Left ventricle myocardium superior (tissue), 1 donor: ENCODE measurements around the gene PSMD11. TPM values are rescaled to one million over a fixed set of nuclear protein-coding genes. Genes with fewer than 3 reads are reported as not detected.

Experiments
- ATAC-seq: fragments of 200-7000 bp; cut with Tn5 transposase; one replicate; pipeline ENCODE4 v1.9.1; 2020; ENCODE audit warnings: mild to moderate bottlenecking, moderate library complexity
- DNase-seq: peaks from one replicate; pipeline ENCODE4 v3.0.0-alpha.2; 2020
- intact Hi-C: fragments of 100-400 bp; cut with micrococcal nuclease; formaldehyde crosslinking; loops from one replicate; pipeline ENCODE4 v1.11.0; 2022
- total RNA-seq: library from RNA; stranded (reverse); fragmentation: NEBNext Ultra II Directional; extraction: Animal tissue kit (Norgen Biotek cat#: 25700); gene quantifications from one replicate; pipeline ENCODE4 v1.2.1, GENCODE V29; 2021
- donor health status: DM: no; HTN: yes; CAD: no; lungs with severe emphysema.

The PSMD11 gene
- total RNA-seq, 1 donor from 2014 or later: 67.8 TPM

DNA sequence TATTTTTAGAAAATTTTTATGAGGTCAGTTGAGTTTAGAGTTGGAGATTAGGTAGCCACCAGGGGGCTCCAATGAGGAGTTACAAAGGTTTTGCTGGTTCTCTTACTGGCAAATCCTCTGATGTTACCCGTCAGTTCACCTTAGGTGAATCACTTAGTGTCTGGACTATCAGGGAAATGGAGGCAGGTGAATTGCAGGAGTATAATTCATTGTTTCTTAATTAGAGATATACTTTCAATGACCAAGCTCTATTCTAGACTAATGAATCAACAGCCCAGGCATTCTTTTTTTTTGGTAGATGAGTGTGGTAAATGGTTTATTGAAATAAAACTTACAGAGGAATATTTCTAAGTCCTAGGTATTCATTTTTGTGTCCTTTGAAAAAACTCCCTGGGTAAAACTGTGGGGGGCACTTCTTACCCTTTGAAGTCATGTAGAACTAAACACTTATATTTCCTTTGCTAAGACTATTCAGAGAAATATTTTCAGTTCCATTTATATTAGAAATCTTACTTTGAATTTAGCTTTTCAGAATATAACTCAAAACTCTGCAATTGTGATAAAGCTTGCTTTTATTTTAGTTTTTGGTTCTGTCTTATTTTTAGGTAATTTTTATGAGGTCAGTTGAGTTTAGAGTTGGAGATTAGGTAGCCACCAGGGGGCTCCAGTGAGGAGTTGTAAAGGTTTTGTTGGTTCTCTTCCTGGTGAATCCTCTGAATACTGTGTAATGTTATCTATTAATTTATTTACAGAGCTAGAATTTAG lies 17.7 kb downstream of the PSMD11 start:
- peak; percentile 66 for ATAC-seq
- no peak for DNase-seq
- intact Hi-C loops: loop anchor here (10.0 kb wide), 1 partner anchor 293 kb away; no protein-coding TSS in a partner anchor

DNA sequence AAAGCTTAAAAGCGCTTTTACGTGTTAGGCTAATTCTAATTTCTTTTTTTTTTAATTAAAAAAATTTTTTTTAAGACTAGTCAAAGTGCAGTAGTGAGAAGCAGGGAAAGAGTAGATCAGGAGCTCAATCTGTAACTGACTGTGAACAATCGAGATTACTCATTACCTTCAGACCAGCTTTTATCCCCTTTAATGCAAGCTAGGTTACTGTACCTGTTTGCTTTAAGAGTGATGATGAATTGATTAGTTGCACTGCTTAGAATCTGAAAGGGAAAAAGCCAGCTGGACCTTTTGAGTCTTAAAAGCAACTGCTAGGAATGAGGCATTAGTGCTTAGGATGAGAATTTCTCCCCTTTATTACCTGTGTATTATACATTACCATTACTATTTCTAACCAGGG lies 19.0 kb downstream of the PSMD11 start:
- intact Hi-C loops: loop anchor here (10.0 kb wide), 1 partner anchor 291 kb away; no protein-coding TSS in a partner anchor
- ATAC-seq: no peak

DNA sequence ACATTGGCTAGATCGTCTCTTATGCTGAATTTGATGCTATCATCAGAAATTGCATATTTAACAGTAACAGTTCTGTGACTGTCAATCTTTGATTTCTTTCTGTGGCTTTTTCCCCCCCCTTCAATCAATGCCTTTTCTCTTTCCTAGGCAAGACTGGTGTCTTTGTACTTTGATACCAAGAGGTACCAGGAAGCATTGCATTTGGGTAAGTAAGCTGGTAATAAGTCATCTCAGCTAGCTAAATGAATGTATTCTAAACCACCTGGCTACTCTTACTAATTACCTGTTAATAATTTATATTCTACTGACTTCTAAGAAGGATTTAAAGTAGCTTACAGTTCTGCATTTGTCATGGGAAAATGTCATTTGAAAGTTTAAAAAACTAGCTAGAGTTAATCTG lies 20.1 kb downstream of the PSMD11 start:
- no peak for ATAC-seq
- no peak for DNase-seq
- intact Hi-C loops: loop anchor here (10.0 kb wide), 1 partner anchor 290 kb away; no protein-coding TSS in a partner anchor

More for the DNA sequence above, 19.0 kb downstream of the PSMD11 start:
- DNase-seq: no peak

DNA sequence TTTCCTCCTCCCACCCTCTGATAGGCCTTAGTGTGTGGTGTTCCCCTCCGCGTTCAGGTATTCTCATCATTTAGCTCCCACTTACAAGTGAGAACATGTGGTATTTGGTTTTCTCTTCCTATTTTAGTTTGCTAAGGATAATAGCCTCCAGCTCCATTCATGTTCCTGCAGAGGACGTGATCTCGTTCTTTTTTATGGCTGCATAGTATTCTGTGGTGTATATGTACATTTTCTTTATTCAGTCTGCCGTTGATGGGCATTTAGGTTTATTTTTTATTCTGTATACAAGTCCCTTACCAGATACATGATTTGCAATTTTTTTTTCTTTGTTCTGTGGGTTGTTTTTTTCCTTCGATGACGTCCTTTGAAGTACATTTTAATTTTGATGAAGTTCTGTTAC lies 23.6 kb downstream of the PSMD11 start:
- DNase-seq: no peak
- intact Hi-C loops: loop anchor here (10.0 kb wide), 1 partner anchor 287 kb away; no protein-coding TSS in a partner anchor
- ATAC-seq: no peak

DNA sequence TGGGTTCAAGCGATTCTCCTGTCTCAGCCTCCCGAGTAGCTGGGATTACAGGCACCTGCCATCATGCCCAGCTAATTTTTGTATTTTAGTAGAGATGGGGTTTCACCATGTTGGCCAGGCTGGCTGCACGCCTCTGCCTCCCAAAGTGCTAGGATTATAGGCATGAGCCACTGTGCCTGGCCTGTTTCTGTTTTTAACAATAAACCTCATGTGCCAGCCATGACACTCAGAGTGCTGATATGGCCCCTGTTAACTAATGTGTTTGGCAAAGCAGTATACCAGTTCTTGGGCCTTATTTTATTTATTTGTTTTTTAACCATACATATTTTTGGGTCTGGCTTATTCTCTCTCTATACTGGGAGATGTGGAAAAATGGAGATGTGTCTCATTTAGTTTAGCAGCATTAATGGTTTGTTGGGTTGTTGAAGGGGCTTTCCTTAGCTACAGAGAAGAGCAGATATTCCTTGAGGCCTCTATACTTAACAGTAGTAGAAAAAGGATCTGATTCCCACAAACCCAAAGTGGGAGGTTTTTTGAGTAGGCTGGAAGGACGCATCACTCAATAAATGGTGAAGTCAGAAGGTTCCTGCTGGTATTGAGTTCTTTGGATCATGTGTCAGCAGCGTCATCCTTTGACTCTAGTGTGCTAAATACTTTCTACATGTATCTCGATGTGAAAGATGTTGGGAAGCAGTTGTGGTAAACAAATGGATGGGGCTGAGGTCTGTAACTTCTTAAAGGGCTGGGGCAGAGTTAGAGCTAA lies 26.3 kb downstream of the PSMD11 start:
- peak; percentile 89 for ATAC-seq
- intact Hi-C loops: no loop called here
- DNase-seq: no peak

DNA sequence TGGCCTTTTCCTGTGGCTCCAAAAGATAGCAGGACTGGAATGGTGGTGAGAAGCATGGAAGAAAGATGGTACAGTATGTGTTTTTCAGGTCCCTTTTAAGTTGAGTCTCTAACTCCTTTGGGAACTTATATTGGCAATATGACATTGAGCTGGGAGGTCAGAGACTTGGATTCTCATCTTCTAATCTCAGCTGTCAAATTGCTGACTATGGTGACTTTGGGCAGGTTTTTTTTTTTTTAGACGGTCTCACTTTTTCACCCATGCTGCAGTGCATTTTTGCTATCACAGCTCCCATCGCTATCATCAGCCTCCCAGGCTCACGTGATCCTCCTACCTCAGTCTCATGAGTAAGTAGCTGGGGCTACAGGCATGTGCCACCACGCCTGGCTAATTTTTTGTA lies 27.3 kb downstream of the PSMD11 start:
- DNase-seq (no peak), ATAC-seq (no peak)
- intact Hi-C loops: no loop called here

DNA sequence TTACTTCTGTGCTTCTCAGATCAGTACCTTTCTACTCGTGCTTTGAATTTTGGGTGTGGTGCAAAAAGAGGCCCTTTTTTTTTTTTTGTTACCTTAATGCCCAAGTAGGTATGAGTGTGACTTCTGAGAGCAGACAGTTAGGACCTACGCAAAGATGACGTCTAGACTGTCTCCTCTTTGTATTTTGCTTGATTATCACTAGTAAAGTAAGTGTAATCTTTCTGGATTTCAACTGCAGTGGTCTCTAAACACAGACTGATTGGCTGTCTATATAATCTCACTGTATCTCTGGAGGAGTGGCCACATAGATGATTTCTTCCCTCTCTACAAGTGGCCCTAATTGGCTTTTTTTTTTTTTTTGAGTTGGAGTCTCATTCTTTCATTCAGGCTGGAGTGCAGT lies 30.9 kb downstream of the PSMD11 start:
- intact Hi-C loops: no loop called here
- no peak for DNase-seq
- no peak for ATAC-seq

DNA sequence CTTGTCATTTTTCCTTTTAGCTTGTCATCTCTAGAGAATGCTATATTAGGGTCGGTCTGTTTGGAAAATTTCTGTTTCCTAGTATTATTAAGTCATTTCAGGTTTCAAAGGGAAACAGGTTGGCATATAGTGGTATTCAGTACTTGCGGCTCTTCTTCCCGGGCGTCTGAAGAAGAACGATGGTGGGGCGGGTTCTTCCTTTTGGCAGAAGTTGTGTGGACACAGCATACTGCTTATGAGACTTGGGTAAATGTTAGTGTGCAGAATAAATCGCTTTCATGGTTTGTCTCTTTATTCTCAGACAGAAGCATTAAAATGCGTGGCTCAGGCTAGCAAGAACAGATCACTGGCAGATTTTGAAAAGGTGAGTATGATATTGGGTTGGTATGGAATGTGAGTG lies 32.9 kb downstream of the PSMD11 start:
- intact Hi-C loops: no loop called here
- no peak for ATAC-seq
- DNase-seq: no peak

DNA sequence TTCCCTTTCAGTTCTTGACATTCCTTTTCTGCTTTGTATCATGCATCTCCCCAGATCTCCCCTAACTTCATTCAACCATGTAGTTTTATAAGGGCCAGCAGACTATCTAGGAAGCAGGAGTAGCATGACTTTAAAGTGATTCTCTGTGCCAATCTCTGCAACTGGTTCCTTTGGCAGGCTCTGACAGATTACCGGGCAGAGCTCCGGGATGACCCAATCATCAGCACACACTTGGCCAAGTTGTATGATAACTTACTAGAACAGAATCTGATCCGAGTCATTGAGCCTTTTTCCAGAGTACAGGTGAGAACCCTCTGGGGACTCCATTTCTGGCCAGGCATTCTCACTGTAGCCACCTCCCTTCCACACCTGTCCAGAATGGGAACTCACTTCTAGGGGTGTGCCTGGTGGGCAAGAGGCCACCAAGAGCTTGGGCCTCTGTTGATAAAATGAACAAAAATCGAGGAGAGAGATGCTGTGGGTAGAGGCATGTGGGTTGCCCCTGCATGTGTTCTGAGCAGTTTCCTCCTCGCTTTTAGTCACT lies 34.8 kb downstream of the PSMD11 start:
- intact Hi-C loops: no loop called here
- no peak for ATAC-seq
- DNase-seq: no peak

DNA sequence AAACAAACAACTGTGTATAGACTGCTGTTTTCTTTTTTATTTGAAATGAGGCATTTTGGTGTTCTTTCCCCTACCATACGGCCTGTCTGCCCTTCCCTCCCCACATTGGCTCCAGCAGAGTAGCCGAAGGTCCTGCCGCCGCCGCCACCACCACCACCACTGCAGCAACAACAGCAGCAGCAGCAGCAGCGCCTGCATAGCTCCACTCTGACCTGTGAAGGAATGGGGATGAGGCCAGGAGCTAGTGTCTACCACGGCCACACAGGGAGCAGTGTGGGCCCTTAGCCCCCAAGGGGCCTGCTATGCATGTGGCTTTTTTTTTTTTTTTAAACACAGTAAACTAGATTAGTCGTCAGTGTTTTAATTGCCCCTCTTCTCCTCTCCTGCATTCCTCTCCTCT lies 36.9 kb downstream of the PSMD11 start:
- ATAC-seq (no peak), DNase-seq (no peak)
- intact Hi-C loops: no loop called here

DNA sequence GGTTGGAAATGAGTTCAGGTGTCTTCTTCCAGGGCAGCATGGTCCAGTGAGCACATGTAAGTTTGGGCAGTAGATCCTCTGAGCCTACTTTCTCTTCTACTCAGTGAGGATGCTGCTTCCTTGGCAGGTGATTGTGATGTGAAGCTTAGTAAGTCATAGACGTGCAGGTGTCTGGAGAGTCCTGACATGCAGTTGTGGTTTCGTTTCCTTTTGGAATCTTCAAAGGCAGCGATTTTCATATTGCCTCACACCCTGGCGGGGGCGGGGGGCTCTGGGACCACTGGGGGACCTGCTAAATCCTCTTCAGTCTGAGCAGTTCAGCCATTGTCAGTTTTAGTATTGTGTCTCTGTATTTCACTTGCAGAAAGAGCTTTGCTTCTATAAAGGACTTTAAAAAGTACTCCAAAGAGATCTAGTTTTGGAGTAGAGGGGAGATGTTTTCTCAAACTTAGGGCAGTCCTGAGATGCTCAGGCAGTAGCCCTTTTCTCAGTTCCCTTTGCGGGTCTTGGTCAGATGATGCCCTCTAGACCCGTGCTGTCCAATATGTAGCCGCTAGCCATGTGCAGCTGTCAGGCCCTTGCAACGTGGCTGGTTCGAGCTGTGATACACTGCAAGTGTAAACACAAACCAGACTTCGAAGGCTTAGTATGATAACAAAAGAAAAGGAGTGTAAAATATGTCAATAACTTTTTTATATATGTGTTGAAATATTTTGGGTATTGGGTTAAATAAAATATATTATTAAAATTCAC lies 38.4 kb downstream of the PSMD11 start:
- intact Hi-C loops: no loop called here
- DNase-seq (no peak), ATAC-seq (no peak)

DNA sequence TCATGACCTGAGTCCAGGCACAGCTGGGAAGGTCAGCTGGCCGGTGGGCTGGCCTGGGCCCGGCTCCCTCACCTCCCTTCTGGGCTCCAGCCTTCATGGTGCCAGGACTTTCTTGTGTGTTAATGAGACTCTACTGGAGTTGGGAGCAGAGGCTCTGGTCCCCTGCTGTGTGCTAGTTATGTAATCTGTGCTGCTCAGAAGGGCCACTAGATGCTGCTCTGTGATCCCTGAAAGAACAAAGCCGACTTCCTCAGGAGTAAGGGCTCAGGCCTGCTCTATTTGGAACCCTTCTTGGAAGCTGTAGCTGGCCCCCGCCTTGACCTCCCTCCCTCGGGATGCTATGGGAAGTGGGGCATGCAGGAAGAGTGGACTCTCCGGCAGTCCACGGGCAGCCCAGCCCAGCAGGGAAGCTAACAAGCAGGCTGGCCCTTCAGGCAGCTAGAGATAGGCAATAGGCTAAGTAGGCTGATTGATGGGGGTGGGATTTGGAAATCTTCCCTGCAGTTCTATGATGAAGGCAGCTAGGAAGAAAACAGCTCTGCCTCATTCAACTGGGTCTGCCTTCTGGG lies 39.2 kb downstream of the PSMD11 start:
- DNase-seq (peak; percentile 88), ATAC-seq (peak; percentile 80)
- intact Hi-C loops: no loop called here

DNA sequence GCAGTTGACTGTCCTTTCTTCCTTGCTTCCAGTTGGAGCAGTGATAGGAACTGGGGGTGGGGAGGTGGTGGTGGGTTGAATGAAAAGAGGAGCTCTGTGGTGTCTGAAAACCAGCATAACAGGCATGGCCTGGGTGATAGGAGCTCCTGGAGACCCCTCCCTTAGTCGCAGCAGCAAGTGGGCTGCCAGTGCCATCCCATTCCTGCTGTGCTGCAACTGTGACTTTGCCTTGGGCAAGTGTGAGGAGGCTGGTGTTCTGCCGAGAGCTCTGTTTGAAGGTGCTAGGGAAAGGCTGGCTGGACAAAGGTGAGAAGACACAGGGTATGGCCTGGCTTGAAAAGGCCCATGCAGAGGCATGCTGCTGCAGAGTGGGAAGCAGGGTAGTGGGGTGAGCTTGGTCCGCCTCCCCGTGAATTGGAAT lies 39.7 kb downstream of the PSMD11 start:
- DNase-seq: no peak
- ATAC-seq: no peak
- intact Hi-C loops: no loop called here

DNA sequence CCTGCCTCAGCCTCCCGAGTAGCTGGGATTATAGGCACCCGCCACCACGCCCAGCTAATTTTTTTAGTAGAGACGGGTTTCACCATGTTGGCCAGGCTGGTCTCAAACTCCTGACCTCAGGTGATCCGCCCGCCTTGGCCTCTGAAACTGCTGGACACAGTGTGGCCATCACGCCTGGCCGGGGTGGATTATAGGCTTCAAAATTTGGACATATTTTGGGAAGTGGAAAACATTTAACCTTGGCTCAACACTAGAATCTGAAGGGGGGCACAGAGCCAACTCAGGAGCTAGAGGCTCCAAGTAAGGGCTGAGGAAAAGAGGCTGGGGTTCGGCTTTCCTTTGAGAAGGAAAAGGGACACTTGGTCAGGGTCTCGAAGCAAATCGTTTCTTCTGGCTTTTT lies 40.3 kb downstream of the PSMD11 start:
- DNase-seq: no peak
- ATAC-seq: no peak
- intact Hi-C loops: no loop called here

DNA sequence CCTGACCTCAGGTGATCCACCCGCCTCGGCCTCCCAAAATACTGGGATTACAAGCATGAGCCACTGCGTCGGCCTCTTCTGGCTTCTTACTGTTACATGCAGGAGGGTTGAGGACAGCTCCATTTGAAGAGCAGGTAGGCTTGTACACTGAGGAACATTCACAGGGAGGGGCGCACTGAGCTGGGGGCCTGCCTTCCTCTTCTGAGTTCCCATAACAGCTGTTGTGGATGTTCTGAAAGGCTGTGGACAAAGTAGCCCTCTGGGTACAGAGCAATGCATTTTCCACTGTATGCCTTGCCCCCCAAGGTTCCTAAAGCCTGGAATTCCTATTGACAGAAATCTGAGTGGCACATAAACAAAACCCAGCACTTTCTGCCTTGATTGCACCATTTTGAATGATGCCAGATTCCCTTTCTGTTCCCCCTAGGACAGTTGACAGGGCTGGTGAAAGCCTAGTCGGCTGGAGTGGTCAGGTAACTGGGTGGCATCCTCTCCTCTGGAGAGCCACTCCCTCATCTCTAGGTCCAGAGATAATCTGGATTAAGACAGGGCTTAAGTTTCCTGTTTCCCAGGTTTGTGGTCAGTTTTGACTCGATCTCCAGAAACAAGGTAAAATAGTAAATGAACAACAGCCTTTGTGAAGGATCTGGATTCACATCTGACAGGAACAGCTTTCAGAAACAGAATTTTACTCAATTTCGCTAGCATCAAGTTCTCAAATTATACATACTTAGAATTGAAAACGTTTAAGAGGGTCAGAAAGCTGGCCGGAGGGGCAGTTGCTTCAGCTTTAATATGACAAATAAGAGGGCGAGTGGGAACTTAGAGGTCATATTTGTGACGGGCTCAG lies 41.2 kb downstream of the PSMD11 start:
- no peak for ATAC-seq
- intact Hi-C loops: no loop called here
- no peak for DNase-seq

DNA sequence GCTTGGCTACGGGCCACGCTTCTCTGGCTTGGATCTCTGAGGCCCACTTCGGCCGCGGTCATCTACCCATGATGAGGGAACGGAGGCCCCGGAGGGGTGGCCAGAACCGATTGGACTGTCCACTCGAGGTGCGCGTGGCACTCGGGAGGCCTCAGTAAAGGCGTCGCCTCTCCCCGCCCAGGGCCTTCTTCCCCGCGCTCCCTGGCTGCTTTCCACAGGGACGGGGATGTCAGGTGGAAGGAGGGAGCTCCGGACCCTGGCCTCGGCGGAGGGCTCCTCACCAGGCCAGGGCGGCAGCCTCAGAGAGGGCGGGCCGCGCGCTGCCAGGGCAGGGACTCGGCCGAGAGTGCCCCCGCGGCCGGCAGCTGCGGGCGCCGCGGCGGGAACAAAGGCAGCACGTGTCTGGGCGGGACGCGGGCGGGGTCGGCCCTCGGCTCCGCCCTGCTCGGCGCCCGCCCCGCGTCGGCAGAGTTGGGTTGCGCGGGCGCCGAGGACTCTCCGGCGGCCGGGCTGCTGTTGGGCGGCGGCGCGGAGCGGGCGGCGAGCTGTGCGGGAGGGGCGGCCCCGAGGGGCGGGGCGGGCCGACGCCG lies 41.9 kb downstream of the PSMD11 start:
- peak; percentile 86 for DNase-seq
- ATAC-seq: peak; percentile 81
- intact Hi-C loops: no loop called here

DNA sequence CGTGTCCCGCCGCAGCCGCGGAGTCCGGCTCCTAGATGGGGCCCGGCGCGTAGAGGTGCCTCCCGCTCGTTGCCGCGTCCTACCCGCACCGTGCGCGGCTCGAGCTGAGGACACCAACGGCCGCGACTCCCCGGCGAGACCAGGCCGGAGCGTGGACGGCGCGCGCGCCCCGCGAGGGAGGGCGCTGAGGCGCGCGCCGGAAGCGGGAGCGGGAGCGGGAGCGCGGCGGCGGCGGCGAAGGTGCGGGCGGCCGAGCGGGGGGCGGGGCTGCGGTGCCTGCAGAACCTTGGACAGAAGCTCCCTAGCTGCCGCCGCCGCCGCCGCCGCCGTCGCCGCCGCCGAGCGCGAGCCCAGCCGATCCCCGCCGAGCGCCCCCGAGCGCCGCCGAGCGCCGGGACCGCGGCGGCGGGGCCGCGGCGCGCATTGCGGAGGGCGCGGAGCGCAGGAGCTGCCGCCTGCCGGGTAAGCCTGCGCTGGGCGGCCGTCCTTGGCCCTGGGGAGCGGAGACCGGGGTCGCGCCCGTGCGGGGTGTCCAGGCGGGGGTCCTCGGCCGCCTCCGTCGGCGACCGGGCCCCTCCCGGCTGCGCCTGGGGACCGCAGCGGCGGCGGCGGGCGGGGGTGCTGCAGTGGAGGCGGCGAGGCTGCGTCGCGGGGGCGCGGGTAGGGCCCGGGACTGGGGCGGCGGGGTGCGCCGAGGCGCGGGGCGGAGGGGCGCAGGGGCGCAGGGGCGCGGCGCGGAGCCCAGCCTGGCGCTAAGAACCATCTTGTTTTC lies 42.6 kb downstream of the PSMD11 start, which contains the start of gene CDK5R1:
TSS of gene CDK5R1 (plus strand) at position 293 of the 772 bp plus-strand sequence. CDS start 628 bp downstream, outside the sequence.
- ATAC-seq (peak; percentile 39), DNase-seq (peak; percentile 83)
- intact Hi-C loops: no loop called here
